ENCODE results near the gene RHOC.
A peak's percentile ranks its signal among the peaks of the same experiment; 100 is the strongest.

Gene RHOC

GRCh38 chr1:112708489-112708888 lies 1.6 kb upstream of the RHOC start:
- TF ChIP-seq CTCF (IDR thresholded peaks at IDR 0.05; ENCODE audit: borderline replicate concordance, control extremely low read depth, extremely low read depth, insufficient read depth, missing control alignments), result no peak
- in situ Hi-C loops (cut with MboI; ENCODE audit: low sequenced_read_pairs, unreplicated experiment), result loop anchor here (5.0 to 25.0 kb wide), 4 partner anchors 91 to 329 kb away; partner anchors contain the start of genes CAPZA1, ST7L and WNT2B
- no peak for DNase-seq (ENCODE audit: low spot score)

- DNase-seq (ENCODE audit: low spot score), result no peak
- in situ Hi-C loops (cut with MboI; ENCODE audit: low sequenced_read_pairs, unreplicated experiment), result loop anchor here (5.0 to 25.0 kb wide), 4 partner anchors 91 to 329 kb away; partner anchors contain the start of genes CAPZA1, ST7L and WNT2B
- no peak for TF ChIP-seq CTCF (IDR thresholded peaks at IDR 0.05; ENCODE audit: borderline replicate concordance, control extremely low read depth, extremely low read depth, insufficient read depth, missing control alignments)
Measured at GRCh38 chr1:112708002-112708448, 1.1 kb upstream of the RHOC start.

- in situ Hi-C loops (cut with MboI; ENCODE audit: low sequenced_read_pairs, unreplicated experiment), result loop anchor here (5.0 to 25.0 kb wide), 4 partner anchors 90 to 330 kb away; partner anchors contain the start of genes CAPZA1, ST7L and WNT2B
- DNase-seq (ENCODE audit: low spot score), result peak; percentile 87
- peak; percentile 94 for TF ChIP-seq CTCF (IDR thresholded peaks at IDR 0.05; ENCODE audit: borderline replicate concordance, control extremely low read depth, extremely low read depth, insufficient read depth, missing control alignments)
Measured at GRCh38 chr1:112707221-112708001, 484 bp upstream of the RHOC start.

- TF ChIP-seq CTCF (IDR thresholded peaks at IDR 0.05; ENCODE audit: borderline replicate concordance, control extremely low read depth, extremely low read depth, insufficient read depth, missing control alignments), result no peak
- in situ Hi-C loops (cut with MboI; ENCODE audit: low sequenced_read_pairs, unreplicated experiment), result loop anchor here (5.0 to 25.0 kb wide), 4 partner anchors 88 to 332 kb away; partner anchors contain the start of genes CAPZA1, ST7L and WNT2B
- DNase-seq (ENCODE audit: low spot score), result peak; percentile 91
Measured at GRCh38 chr1:112704934-112705627, 1.8 kb downstream of the RHOC start.

GRCh38 chr1:112704391-112704933 lies 2.5 kb downstream of the RHOC start:
- in situ Hi-C loops (cut with MboI; ENCODE audit: low sequenced_read_pairs, unreplicated experiment), result loop anchor here (10.0 to 25.0 kb wide), 2 partner anchors 200 to 333 kb away; partner anchors contain the start of gene WNT2B
- DNase-seq (ENCODE audit: low spot score), result no peak
- TF ChIP-seq CTCF (IDR thresholded peaks at IDR 0.05; ENCODE audit: borderline replicate concordance, control extremely low read depth, extremely low read depth, insufficient read depth, missing control alignments), result no peak

GRCh38 chr1:112703706-112704105 lies 3.2 kb downstream of the RHOC start:
- in situ Hi-C loops (cut with MboI; ENCODE audit: low sequenced_read_pairs, unreplicated experiment), result loop anchor here (10.0 to 25.0 kb wide), 2 partner anchors 199 to 334 kb away; partner anchors contain the start of gene WNT2B

More at GRCh38 chr1:112703706-112704105, 3.2 kb downstream of the RHOC start:
- no peak for TF ChIP-seq CTCF (IDR thresholded peaks at IDR 0.05; ENCODE audit: borderline replicate concordance, control extremely low read depth, extremely low read depth, insufficient read depth, missing control alignments)
- DNase-seq (ENCODE audit: low spot score), result no peak
